GM13976 (cell line): ENCODE data around the gene MINDY4.

Experiments used
- DNase-seq: peaks from one replicate; pipeline ENCODE4 v3.0.0; 2012; ENCODE audit warnings: low spot score
- in situ Hi-C: fragments of 300-500 bp; cut with MboI; formaldehyde crosslinking; loops from one replicate; pipeline ENCODE4 v1.12.0; 2022; ENCODE audit warnings: low sequenced_read_pairs, mixed read lengths, inconsistent platforms; ENCODE audit not compliant: unreplicated experiment
- TF ChIP-seq, protein P1 (sequence below): IDR thresholded peaks from 2 replicates; pipeline ENCODE4 v1.5.1; 2012; ENCODE audit warnings: borderline replicate concordance, mild to moderate bottlenecking; ENCODE audit not compliant: insufficient read depth; ENCODE audit errors: extremely low read depth, missing control alignments, control extremely low read depth

Gene MINDY4

GRCh38 chr7:30848121-30848855, 77.1 kb downstream of the MINDY4 start:
- no peak for DNase-seq
- TF ChIP-seq, protein P1, sequence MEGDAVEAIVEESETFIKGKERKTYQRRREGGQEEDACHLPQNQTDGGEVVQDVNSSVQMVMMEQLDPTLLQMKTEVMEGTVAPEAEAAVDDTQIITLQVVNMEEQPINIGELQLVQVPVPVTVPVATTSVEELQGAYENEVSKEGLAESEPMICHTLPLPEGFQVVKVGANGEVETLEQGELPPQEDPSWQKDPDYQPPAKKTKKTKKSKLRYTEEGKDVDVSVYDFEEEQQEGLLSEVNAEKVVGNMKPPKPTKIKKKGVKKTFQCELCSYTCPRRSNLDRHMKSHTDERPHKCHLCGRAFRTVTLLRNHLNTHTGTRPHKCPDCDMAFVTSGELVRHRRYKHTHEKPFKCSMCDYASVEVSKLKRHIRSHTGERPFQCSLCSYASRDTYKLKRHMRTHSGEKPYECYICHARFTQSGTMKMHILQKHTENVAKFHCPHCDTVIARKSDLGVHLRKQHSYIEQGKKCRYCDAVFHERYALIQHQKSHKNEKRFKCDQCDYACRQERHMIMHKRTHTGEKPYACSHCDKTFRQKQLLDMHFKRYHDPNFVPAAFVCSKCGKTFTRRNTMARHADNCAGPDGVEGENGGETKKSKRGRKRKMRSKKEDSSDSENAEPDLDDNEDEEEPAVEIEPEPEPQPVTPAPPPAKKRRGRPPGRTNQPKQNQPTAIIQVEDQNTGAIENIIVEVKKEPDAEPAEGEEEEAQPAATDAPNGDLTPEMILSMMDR, result no peak
- in situ Hi-C loops, result no loop called here

GRCh38 chr7:30849565-30849964, 78.3 kb downstream of the MINDY4 start:
- in situ Hi-C loops, result no loop called here
- no peak for DNase-seq
- TF ChIP-seq, protein P1, result no peak

DNA sequence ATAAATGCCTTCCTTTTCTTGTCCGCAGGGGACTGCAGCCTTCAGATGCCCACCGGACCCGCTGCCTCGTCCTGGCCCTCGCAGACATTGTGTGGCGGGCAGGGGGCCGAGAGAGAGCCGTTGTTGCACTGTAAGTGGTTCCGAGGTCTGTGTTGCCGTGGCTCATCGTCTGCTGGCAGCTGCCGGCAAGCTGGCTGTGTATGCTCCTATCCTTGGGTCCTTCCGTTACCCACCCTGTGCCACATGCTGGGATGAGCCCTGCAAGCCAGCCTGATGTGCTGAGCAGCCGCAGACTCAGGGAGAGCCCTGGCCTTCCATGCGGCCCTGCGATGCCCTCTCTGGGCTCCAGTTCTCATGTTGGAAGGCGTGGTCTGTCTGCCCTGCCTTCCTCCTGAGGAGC, 79.2 kb downstream of the MINDY4 start:
- TF ChIP-seq, protein P1, result no peak
- DNase-seq, result no peak
- in situ Hi-C loops, result no loop called here

DNA sequence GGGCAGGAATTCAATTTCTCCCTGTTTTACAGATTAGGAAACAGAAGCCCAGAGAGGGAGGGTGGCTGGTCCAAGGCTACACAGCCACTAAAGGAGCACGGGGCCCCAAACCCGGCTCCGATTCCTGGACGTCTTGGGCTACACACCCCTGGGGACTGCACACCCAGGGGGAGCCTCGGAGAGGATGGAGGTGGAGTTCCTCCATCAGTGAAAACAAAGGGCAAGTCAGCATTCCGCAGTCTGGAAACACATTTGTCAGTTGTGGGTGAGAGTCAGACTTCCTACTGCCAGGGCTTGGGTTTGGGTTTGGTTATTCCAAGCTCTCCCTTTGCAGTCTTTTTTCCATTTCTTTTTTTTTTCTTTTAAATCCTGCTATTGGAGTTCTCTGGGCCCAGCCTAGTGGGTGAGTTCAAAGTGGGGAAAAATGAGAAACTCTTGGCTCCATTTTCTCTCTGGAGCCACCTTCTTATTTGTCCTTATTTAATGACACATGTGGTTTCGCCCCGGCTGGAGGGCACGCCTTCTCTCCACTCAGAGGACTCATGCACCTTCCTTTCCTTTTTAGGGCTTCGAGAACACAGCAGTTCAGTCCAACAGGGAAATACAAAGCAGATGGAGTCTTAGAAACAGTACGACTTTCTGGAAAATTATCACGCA, 80.6 kb downstream of the MINDY4 start:
- in situ Hi-C loops, result no loop called here
- no peak for DNase-seq
- TF ChIP-seq, protein P1, result no peak

DNA sequence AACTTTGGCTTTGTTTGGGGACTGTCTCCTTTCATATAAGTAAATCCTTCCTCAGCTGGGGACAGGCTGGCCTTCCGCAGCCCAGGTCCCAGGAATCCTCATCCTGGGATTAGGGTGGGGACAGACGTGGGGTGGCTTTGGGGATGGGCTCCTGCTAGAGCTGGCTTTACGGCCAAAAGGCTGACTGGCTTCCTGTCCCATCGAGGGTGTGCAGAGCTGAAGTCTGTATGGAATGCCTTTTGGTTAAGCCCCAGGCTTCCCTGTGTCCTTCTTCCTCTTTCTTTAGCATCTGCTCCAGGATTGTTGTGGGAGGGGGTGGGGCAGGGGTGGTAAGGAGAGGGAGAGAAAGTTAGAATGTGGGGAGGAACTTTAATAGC, 81.1 kb downstream of the MINDY4 start:
- in situ Hi-C loops, result no loop called here
- no peak for DNase-seq
- TF ChIP-seq, protein P1, result no peak

DNA sequence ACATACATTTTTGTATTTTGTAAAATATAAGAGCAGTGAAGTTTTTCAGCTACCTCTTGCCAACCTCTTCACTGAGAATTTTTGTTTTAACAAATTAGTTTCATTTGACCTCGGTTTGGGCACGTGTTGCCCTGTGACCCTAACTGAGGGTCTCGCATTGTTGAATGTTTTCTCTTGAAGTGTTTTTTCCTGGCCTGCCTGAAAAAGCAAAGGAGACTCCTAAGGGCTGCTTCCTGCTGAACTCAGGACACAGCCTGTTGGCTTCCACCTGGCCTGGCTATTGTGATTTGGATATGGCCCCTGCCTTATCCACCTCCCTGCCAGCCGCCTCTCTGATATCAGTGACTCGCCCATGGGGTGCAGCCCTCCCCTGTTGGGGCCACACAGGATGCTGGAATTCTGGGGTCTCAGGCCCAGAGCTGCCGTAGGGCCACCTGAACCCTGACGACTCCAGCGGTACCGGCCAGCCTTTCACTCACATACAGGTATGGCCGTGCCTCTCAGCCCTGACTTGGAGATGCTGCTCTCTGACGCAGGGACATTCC, 81.6 kb downstream of the MINDY4 start:
- in situ Hi-C loops, result no loop called here
- no peak for DNase-seq
- TF ChIP-seq, protein P1, result no peak
